Fibroblast of skin of left biceps (primary cell): ENCODE results near the gene GFPT1.
"Not testable (repeated sequence)": the region's sequence is repeated elsewhere in the genome, so short reads cannot be mapped to it uniquely, and the experiment has no call there.

Experiments
- DNase-seq, 2 experiments: peaks; one replicate each; pipeline ENCODE4 v3.0.0-alpha.2; 2013; ENCODE audit warnings: low read depth in 2 of 2

GFPT1 gene

DNA sequence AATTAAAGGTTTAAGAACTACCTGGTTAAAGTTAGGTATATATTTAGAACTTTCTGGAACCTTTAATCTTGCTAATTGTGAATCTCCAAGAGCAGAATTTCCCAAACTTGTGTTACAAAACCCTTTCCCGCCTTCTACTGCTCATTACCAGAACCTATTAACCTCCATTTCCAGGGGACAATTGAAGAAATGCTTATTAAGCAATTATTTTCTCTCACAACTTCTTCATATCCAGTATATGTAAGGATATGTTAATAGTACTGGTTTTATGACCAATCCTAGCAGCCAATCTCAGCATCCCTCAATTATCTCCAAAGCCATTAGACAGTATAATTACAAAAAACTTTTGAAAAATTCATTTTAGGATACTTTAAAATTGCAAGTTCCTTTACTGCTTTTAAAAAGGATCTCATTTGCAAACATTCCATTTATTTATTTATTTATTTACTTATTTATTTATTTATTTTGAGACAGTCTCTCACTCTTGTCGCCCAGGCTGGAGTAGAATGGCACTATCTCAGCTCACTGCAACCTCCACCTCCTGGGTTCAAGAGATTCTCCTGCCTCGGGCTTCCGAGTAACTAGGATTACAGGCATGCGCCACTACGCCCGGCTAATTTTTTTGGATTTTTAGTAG lies 3.7 kb downstream of the GFPT1 start:
- no peak for DNase-seq

DNA sequence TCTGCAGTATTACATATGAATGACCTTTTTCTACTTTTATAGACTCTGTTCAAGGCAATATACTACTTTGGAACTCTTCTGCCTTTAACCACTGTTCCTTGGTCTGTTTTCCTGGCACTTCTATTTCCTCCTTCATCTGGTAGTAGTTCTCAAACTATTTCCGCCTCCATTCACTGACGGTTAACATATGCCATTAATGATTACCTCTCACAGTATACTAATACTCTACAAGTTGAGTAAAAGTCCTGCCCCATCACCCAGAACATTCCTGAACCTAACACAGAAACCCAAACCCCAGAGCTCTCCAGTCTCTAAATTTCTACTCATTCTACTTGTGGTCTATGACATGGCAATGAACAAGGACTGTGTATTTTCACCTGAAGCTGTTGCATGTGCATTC lies 4.5 kb downstream of the GFPT1 start:
- no peak for DNase-seq

DNA sequence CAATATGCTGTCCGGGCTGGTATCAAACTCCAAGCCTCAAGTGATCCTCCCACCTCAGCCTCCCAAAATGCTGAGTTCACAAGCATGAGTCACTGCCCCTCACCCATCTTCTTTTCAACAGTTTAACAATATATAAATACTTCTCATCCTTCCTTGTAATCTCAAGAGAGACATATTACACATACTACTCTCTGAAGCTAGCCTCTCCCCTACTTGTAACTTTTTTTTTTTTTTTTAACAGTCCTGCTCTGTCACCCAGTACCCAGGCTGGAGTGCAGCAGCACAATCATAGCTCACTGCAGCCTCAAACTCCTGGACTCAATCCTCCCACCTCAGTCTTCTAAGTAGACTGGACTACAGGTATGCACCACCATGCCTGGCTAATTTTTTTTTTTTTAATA lies 5.7 kb downstream of the GFPT1 start:
- DNase-seq = peak in 1 of 2 experiments; percentile 25

DNA sequence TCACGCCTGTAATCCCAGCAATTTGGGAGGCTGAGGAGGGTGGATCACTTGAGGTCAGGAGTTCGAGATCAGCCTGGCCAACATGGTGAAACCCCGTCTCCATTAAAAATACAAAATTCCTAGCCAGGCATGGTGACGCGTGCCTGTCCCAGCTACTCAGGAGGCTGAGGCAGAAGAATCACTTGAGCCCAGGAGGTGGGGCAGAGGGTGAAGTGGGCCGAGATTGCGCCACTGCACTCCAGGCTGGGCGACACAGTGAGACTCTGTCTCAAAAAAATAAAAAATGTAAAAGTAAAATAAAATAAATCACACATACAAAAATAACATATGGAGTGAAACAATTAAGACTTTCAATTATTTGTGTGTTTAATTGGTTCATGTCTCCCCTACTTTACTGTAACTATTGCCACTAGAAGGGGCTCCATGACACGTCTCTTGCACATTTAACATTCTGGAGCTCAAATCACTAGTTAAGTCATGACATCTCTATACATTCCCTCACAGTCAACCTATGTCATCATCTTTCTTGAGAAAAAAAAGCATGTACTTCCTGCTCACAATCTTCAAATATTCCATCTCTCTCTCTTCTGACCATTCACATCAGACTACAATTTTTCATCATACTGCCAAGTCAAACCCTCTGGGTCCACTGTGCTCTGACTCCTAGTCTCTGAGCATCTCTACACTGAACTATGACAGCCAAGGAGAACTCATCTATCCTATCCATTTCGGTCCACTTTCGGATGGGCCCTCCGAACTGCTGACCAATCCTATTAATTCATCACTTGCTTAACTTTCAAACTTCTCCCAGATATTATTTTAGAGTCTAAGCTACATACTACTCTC lies 6.7 kb downstream of the GFPT1 start:
- no peak for DNase-seq

DNA sequence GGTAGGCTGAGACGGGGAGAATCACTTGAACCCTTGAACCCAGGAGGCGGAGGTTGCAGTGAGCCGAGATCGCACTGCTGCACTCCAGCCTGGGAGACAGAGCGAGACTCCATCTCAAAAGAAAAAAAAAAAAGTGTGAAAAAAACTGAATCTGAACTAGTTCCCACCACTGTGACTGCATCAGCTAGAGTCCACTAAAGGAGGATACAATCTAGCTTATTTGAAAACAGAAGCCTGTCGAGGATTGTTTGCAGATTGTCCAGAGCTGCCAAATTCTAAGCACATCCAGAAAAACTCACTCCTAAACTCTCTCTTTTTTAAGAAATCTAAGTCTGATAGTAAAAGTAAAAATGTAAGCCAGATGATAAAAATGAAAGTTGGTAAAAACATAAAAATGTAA lies 10.6 kb downstream of the GFPT1 start:
- DNase-seq = no peak

DNA sequence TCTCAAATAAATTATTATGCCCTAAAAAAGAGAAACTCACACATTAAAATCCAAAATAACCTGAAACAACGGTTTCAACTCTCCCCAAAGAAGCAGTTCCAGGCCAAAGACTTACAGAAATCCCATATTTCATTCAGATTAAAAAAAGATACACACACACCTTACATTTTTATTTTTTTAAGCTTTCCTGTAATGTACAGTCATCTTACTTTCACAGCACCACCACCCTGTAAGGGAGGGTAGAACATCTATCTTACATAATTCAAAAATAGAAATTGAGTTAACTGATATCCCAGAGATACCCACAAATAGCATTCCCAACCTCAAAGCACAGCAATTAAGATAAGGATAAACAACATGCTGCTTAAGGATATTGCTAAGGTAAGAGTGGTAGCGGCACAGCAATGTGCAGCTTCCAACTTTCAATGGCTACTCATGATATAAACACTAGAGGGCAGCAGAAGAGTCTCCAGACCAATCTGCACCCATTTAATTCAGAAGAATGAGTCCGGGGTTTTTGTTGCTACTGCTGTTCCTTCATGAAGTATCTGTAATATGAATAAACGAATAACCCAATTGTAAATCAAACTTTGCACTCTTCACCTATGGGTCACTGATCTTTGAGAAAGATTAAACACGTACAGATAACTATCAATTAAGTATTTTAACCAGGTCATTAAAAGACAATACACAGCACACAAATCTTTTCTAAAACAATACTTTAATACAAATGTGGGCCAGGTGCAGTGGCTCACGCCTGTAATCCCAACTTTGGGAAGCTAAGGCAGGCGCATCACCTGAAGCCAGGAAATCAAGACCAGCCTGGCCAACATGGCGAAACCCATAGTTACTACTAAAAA lies 11.3 kb downstream of the GFPT1 start:
- DNase-seq = no peak

DNA sequence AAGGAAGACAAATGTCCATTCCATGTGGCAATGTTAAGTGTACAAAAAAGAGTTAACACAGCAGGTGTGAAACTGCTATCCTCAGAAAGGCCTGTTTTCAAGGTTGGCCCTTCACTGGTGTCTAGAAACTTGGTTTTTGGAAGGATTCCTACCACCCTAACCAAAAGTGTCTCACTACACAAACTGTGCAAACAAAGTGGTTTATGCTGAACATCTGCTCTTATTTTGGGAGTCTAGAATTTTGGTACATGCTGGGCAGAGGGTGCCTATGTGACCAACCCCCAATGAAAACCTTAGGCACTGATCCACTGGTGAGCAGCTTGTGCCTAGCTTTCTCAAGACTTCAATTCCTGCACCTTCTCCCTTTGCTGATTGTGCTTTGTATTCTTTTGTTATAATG lies 14.3 kb downstream of the GFPT1 start:
- DNase-seq = no peak

DNA sequence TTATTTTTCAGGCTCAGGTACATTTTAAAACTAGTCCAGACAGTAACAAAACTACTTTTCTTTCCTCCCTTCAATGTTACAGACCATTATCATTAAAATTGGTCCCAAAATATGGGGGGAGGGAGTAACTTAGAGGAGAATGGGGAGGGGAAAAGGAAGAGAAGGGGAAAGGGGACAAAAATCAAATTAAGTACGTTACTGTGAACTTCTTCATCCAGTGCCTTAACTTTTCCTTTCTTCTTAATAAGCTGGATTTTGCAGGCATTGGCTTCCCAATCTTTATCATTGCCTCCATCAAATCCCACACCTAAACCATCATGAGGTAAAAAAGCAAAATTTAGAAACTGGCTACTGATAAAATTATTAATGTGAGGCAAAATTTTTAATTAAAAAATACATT lies 17.2 kb downstream of the GFPT1 start:
- no peak for DNase-seq

DNA sequence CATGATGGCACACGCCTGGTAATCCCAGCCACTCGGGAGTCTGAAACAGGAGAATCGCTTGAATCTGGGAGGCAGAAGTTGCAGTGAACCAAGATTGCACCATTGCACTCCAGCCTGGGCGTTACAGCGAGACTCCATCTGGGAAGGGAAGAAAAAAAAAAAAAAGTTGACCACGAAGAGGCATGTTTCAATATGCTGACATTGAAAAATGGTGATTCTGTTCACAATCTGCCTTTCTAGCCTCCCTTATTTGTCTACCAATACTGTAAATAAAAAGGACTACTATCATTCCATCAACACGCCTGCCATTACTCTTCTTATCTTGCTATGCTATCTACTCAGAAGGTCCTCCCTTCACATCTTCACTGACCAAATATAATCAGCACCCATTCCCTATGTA lies 18.4 kb downstream of the GFPT1 start:
- no peak for DNase-seq

DNA sequence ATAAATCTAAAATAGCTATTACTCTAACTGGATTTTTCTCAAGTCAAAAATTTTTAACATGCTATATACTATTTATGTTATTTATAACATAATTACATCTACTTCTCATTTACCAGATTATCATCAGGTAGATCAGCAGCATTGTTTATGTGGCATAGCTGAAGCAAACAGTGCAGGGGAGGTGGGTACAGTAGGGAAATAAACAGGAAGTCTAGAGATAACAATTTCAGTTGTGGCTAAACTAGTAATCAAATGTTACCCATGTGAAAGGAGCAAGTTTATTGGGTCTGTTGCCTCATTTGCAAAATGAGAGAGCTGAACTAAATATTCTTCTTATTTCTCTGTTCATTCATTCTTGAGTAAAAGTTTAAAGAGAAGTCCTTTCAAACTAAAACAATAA lies 27.7 kb downstream of the GFPT1 start:
- no peak for DNase-seq

DNA sequence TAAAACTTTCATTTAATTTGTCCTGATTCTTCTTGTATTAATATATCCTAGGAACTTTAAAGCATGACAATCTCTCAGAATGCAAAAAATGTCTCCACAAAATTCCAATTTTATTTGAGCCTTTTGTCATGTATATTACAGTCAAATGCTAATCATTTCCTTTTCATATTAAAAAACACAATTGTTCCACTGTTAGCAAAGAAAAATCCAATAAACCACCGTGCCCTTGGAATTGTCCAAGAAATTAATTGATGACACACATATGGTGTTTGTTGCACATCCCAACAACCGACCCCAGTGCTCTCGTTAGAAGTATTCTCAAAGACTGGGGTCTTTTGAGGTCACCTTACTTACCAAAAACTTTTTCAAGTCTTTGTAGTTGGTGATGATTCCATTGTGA lies 28.1 kb downstream of the GFPT1 start:
- no peak for DNase-seq

DNA sequence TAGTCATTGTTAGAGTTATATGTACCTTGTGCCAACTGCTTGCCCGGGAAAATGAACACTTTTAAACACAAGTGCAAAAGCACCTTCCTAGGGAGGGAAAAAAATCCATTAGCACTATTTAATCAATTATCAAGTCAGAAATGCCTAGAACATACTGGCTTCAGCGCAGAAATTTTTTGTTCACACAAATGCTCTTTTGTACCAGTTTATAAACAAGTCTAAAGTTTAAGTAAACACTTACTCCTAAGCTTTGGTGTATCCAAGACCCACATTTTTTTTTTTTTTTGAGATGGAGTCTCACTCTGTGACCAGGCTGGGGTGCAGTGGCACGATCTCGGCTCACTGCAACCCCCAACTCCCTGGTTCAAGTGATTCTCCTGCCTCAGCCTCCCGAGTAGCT lies 30.6 kb downstream of the GFPT1 start:
- DNase-seq = no peak

DNA sequence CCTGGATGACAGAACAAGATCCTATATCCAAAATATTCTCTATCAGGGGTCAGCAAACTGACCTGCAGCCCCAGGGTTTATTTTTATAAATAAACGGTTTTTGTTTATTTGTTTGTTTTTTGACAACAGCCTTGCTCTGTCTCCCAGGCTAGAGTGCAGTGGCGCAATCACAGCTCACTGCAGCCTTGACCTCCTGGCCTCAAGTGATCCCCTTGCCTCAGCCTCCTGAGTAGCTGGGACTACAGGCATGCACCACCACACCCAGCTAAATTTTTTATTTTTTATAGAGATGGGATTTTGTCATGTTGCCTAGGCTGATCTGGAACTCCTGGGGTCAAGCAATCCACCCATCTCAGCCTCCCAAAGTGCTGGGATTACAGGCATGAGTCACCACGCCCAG lies 32.1 kb downstream of the GFPT1 start:
- not testable (repeated sequence) for DNase-seq

DNA sequence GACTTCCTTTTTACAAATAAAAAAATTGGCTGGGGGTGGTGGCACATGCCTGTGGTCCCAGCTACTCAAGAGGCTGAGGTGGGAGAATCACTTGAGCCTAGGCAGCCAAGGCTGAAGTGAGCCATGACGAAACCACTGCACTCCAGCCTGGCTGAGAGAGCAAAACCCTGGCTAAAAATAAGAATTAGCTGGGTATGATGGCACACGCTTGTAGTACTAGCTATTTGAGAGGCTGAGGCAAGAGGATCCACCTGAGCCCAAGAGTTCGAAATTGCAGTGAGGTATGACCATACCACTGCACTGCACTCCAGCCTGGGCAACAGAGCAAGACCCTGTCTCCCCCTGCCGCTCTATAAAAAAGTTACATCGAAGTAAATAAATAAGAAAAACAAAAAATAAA lies 33.7 kb downstream of the GFPT1 start:
- DNase-seq = no peak

DNA sequence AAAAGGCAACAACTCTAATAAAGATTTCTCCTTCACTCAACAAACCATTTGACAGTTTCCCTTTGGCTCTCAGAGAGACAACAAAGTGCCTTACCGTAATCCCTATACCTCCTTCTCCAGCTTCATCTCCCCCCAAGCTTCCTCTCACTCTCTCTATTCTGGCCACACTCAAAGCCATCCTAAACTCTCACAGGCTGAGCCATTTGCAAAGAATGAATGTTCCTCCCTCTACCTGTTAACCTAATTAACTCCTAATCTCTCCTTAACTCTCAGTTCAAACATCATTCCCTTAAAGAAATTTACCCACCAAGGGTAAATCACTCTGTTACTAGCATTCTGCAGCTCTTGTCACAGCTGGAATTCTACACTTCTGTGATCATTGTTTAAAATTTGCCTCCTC lies 38.2 kb downstream of the GFPT1 start:
- DNase-seq = no peak

DNA sequence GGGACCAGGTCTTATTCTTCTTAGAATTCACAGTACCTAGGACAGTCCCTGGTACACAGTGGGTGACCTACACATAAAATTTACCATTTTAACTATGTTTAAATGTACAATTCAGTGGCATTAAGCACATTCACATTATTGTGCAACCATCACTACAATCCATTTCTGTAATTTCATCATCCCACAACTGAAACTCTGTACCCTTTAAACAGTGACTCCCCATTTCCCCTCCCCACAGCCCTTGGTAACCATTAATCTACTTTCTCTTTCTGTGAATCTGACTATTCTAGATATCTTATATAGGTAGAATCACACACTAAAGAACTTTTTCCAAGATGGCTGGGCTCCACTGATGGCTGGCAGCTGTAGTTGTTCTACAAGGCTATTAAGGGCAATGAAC lies 41.6 kb downstream of the GFPT1 start:
- DNase-seq = no peak

DNA sequence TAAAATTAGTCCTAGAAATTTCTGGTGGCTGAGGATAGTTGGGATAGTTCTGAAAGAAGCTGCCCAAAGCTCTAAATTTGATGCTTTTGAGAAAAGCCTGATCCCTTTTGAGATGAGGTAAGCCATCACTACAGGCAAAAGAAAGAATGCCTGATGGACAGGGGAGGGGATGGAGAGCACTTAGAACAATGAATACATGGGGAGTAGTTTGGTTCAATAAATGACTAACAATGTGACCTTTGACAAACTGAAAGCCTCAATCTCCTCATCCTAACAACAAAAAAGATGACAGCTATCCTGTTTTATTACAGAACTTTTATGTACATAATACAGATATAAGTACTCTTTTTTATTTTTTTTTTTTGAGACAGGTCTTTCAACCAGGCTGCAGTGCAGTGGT lies 42.7 kb downstream of the GFPT1 start:
- no peak for DNase-seq

DNA sequence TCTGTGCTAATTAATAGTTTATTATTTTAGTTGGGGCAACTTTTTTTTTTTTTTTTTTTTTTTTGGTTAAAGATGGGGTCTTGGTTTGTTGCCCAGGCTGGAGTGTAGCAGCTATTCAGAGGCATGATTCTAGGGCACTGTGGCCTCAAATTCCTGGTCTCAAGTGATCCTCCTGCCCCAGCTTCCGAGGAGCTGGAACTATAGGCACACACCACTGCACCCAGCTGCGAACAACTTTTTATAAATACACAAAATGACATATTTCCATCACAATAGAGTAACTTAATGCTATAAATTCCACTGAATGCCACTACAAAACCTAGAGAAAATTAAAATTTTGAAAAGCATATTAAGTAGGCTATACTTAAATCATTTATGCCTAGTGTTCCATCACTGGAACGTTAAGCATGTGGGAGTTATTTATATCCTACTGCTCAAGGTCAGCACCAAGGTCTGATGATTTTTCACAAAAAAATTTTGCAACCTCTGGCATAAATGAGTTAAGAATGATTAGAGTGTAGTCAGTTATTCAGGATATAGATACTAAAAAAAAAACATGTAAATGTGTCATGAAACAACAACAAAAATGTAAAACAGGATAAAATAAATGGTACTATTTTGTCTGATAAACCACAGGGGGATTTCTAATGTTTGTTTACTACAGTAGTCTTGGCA lies 46.8 kb downstream of the GFPT1 start:
- peak; percentile 10 to 18 for DNase-seq

DNA sequence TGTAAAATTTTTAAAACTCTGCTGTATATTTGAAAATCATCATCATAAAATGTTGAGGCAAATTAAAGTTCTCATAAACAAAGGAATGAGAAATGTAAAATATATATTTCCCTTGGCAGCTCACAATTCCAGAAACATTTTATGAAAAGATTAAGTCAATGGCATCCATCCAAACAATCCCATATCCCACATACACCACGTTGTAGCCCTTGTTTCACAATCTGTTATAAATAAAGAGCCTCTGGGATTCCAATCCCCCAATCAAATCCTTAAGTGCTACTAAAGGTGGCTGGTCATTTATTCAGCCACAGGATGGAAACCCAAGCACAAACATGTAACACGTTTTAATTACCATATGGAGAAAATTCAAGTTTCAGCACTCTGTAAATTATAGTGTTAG lies 51.7 kb downstream of the GFPT1 start:
- DNase-seq = peak; percentile 34 to 41

DNA sequence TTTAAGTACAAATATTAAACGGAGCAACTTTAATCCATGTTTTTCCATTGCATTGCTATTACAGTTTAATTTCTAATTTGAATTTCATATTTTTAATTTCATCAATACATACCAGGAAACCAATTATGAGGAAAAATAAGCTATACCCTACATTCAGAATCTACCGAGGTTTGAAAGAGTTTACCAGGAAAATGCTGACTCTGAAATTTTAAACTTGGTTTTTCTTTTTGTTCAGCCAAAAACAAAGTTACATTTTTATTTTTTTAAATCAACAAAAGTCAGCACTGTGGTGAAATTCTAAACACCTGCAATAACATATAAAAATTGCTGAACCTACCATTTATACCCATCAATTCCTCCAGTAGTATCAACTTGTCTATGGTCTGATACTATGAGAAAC lies 53.7 kb downstream of the GFPT1 start:
- no peak for DNase-seq

DNA sequence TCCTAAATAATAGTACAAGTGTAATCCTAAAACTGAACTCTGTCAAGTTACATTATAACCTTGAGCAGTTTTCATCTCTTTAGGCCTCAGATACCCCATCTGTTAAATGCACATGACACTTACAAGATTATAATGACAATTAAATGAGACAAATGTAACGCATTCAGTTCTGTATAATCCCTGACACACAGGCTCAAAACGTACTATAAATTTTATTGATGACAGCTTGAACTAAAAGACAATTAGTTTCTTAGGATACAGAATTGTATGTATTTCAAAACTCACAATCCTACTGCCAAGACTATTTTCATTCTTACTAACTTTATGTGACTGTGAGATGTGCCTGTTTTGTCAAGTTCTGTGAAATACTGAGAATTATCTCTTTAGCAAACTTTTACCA lies 56.2 kb downstream of the GFPT1 start:
- DNase-seq = no peak

DNA sequence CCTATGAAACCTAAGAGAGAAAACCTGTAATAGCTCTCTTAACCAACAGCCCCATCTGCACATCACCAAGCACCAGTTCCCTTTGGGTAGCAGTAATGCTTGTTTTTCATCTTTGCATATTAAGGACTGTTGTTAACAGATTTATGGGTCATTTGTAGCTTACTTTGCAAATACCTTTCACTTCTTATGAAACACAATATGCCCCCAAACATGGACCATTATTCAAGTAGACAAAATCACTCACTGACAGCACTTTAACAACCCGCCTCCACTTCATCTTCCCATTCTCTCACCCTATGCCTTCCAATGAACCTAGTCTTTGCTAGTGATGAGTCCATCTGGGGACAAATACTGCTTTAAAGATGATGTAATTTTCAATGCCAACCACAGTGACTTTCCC lies 64.4 kb downstream of the GFPT1 start:
- no peak for DNase-seq
